K562 (cell line): ENCODE measurements around the gene NUAK2. TPM values are rescaled to one million over a fixed set of nuclear protein-coding genes. Genes with fewer than 3 reads are reported as not detected.

Experiments used
- ATAC-seq: fragments of 200-7000 bp; cut with Tn5 transposase; 3 replicates; pipeline ENCODE4 v1.9.1; 2020; ENCODE audit warnings: moderate library complexity
- BruUV-seq: library from RNA; stranded (reverse); fragments of 400-500 nt; replicated peaks from 2 replicates; lab custom pipeline; 2021; lab: Mats Ljungman, UMichigan
- CTCF ChIA-PET: fragments of 300-600 bp; formaldehyde crosslinking; extraction: SDS; loops from one replicate; lab custom pipeline; 2021; ENCODE audit warnings: low intra/inter-chr PET ratio; lab: Yijun Ruan, JAX
- POLR2A ChIA-PET: fragments of 300-600, 350-650 bp; sonication (Branson Sonifier 250); formaldehyde crosslinking; extraction: SDS; loops from one replicate; lab custom pipeline; 2021; ENCODE audit warnings: antibody characterized with exemption, inconsistent platforms; lab: Yijun Ruan, JAX
- DNase-seq, 4 experiments: peaks; one replicate each; pipeline versions ENCODE4 v3.0.0 to v3.0.0-alpha.2; 2011 to 2018; ENCODE audit warnings: low spot score in 3 of 4, mixed read lengths in 3 of 4; ENCODE audit errors: extremely low read depth in 1 of 4
- FAIRE-seq: peaks from 2 replicates; lab custom pipeline; 2011; peaks lifted over from hg19 to GRCh38; lab: Jason Lieb, UNC
- H2AFZ ChIP-seq: 2 replicates; pipeline ENCODE4 v1.6.0; 2011; ENCODE audit warnings: low read depth, low read length, control low read depth, inconsistent platforms
- H3K27ac ChIP-seq: fragments of 200-600 bp; 3 replicates; pipeline ENCODE4 v1.8.0; 2011; ENCODE audit warnings: low read depth, mild to moderate bottlenecking, control low read depth, inconsistent platforms, low read length, moderate library complexity, mixed read lengths; ENCODE audit errors: extremely low read depth
- H3K27me3 ChIP-seq, 2 experiments: fragments of 300-600 bp in 1 of 2; 2 replicates in 1 of 2; 3 replicates in 1 of 2; pipeline versions ENCODE4 v1.6.0 to v1.8.0; 2011; ENCODE audit warnings: inconsistent platforms in 2 of 2, low read length in 2 of 2, mild to moderate bottlenecking in 1 of 2, mixed read lengths in 1 of 2, moderate library complexity in 1 of 2; ENCODE audit not compliant: control insufficient read depth in 2 of 2, insufficient read depth in 2 of 2
- H3K36me3 ChIP-seq: fragments of 300-600 bp; 3 replicates; pipeline ENCODE4 v1.8.0; 2011; ENCODE audit warnings: mild to moderate bottlenecking, low read length, inconsistent platforms; ENCODE audit not compliant: control insufficient read depth, insufficient read depth
- H3K4me1 ChIP-seq, 2 experiments: fragments of 200-600 bp in 1 of 2; replicated peaks in 1 of 2; 2 replicates in 1 of 2; 3 replicates in 1 of 2; pipeline versions ENCODE4 v1.5.1 to v1.8.0; 2011; ENCODE audit warnings: inconsistent platforms in 2 of 2, low read length in 2 of 2, mild to moderate bottlenecking in 1 of 2, mixed read lengths in 1 of 2, moderate library complexity in 1 of 2; ENCODE audit not compliant: control insufficient read depth in 2 of 2, insufficient read depth in 2 of 2
- H3K4me2 ChIP-seq: 2 replicates; pipeline ENCODE4 v1.6.1; 2011; ENCODE audit warnings: low read length, control low read depth, inconsistent platforms, mixed read lengths; ENCODE audit not compliant: insufficient read depth
- H3K4me3 ChIP-seq: fragments of 200-600 bp; sonication (generic), shearing (Covaris generic); 2 replicates; pipeline ENCODE4 v1.5.1; 2016; ENCODE audit warnings: control low read depth, inconsistent platforms
- H3K79me2 ChIP-seq: fragments of 200-600 bp; 3 replicates; pipeline ENCODE4 v1.8.0; 2011; ENCODE audit warnings: low read length, inconsistent platforms; ENCODE audit not compliant: control insufficient read depth, insufficient read depth
- H3K9ac ChIP-seq, 2 experiments: 2 replicates each; pipeline versions ENCODE4 v1.6.0 to v1.6.1; 2011; ENCODE audit warnings: low read depth in 2 of 2, low read length in 2 of 2, control low read depth in 1 of 2, inconsistent platforms in 1 of 2, mild to moderate bottlenecking in 1 of 2, mixed read lengths in 1 of 2; ENCODE audit not compliant: insufficient read depth in 1 of 2
- H3K9me1 ChIP-seq: one replicate; pipeline ENCODE4 v1.6.0; 2011; ENCODE audit warnings: inconsistent platforms, mild to moderate bottlenecking, low read length, moderate library complexity; ENCODE audit not compliant: control insufficient read depth, insufficient read depth
- H3K9me3 ChIP-seq: replicated peaks from 2 replicates; pipeline ENCODE4 v1.5.1; 2011; ENCODE audit warnings: low read depth, low read length, inconsistent platforms; ENCODE audit not compliant: control insufficient read depth, insufficient read depth
- H4K20me1 ChIP-seq: replicated peaks from 2 replicates; pipeline ENCODE4 v1.6.1; 2011; ENCODE audit warnings: low read length, inconsistent platforms, mixed read lengths; ENCODE audit not compliant: control insufficient read depth, insufficient read depth
- FOXO4 ChIP-seq: fragments of 450-650 bp; formaldehyde crosslinking; IDR thresholded peaks from 2 replicates; pipeline ENCODE4 v1.4.0; 2020; ENCODE audit warnings: mild to moderate bottlenecking, moderate library complexity
- FUS ChIP-seq: fragments of 200-400 bp; formaldehyde crosslinking; optimal IDR thresholded peaks from 2 replicates; pipeline ENCODE3; 2017; ENCODE audit warnings: low read depth, low read length
- HDGF ChIP-seq: fragments of 450-650 bp; IDR thresholded peaks from 2 replicates; pipeline ENCODE4 v1.6.1; 2016
- RAD21 ChIP-seq, 2 experiments: fragments of 250-450 bp in 1 of 2; fragments of 450-650 bp in 1 of 2; sonication (Bioruptor Pico) in 1 of 2; formaldehyde crosslinking in 1 of 2; IDR thresholded peaks in 1 of 2; conservative IDR thresholded peaks in 1 of 2; 2 replicates each; pipeline versions ENCODE4 v1.4.0 to v1.8.0; 2020 to 2022; ENCODE audit warnings: mild to moderate bottlenecking in 2 of 2, moderate library complexity in 1 of 2
- RNF2 ChIP-seq: sonication (generic); IDR thresholded peaks from 2 replicates; pipeline ENCODE4 v1.6.1; 2016
- SP1 ChIP-seq: sonication (generic); formaldehyde crosslinking; IDR thresholded peaks from 2 replicates; pipeline ENCODE4 v1.8.1; 2022; ENCODE audit warnings: mild to moderate bottlenecking, missing genetic modification reagents
- TARDBP ChIP-seq: fragments of 450-650 bp; IDR thresholded peaks from 2 replicates; pipeline ENCODE4 v1.6.1; 2016
- ZC3H4 ChIP-seq: sonication (generic); formaldehyde crosslinking; IDR thresholded peaks from 2 replicates; pipeline ENCODE4 v1.9.0; 2021; ENCODE audit warnings: missing genetic modification reagents, borderline replicate concordance
- ZNF354B ChIP-seq: fragments of 250-450 bp; sonication (Bioruptor Pico); IDR thresholded peaks from 2 replicates; pipeline ENCODE4 v1.4.0; 2020
- ZNF561 ChIP-seq: fragments of 450-650 bp; formaldehyde crosslinking; conservative IDR thresholded peaks from 2 replicates; pipeline ENCODE4 v1.4.0; 2020; ENCODE audit warnings: mild to moderate bottlenecking, moderate library complexity
- WGBS: fragments of 100-300 bp; shearing (Covaris generic); methylation state at CpG from one replicate; pipeline ENCODE4 v1.1.6; 2016; ENCODE audit warnings: low coverage, mixed read lengths; ENCODE audit not compliant: insufficient coverage; ENCODE audit errors: missing lambda C conversion rate; 5-methylcytosine and 5-hydroxymethylcytosine counted together
- in situ Hi-C: fragments of 300-500 bp; cut with MboI; formaldehyde crosslinking; loops from 4 replicates; pipeline ENCODE4 v1.15.0; 2018; ENCODE audit warnings: inconsistent platforms, mixed read lengths
- intact Hi-C: fragments of 100-400 bp; cut with micrococcal nuclease; formaldehyde crosslinking; loops from 2 replicates; pipeline ENCODE4 v1.14.2; 2022
- polyA plus RNA-seq, 8 experiments: library from polyadenylated mRNA; depleted of rRNA in 4 of 8; stranded (reverse) in 5 of 8; unstranded in 3 of 8; fragments of >200 nt; fragmentation: Nextera tagmentation in 2 of 8; fragmentation: Illumina TruSeq in 1 of 8; extraction: Ambion mirVana in 2 of 8; extraction: Trizol in 1 of 8; gene quantifications; 2 replicates each; pipeline versions ENCODE4 v1.2.1 to v1.2.3, GENCODE V29; 2011 to 2014; ENCODE audit warnings: inconsistent platforms in 1 of 8, missing spikeins in 1 of 8
- total RNA-seq, 7 experiments: library from RNA; depleted of rRNA in 6 of 7; stranded (reverse); fragments of >200 nt in 6 of 7; fragmentation: Illumina TruSeq in 2 of 7; extraction: Trizol in 2 of 7; gene quantifications; 2 replicates each; pipeline versions ENCODE4 v1.2.1 to v1.2.3, GENCODE V29; 2011 to 2021; ENCODE audit warnings: low replicate concordance in 1 of 7
- TF ChIP-seq, protein P1 (sequence below): sonication (generic); formaldehyde crosslinking; IDR thresholded peaks from 2 replicates; pipeline ENCODE4 v1.8.0; 2022; ENCODE audit warnings: mild to moderate bottlenecking, missing genetic modification reagents
- TF ChIP-seq, protein P2 (sequence below), 2 experiments: IDR thresholded peaks in 1 of 2; conservative IDR thresholded peaks in 1 of 2; 2 replicates each; pipeline ENCODE4 v1.6.1; 2016; ENCODE audit warnings: low read depth in 2 of 2, mild to moderate bottlenecking in 1 of 2, missing compliant biosample characterization in 1 of 2, missing genetic modification characterization in 1 of 2, moderate library complexity in 1 of 2
- TF ChIP-seq, protein P3 (sequence below), 2 experiments: fragments of 450-650 bp; IDR thresholded peaks; 2 replicates each; pipeline ENCODE4 v1.6.1; 2016

The NUAK2 gene
- total and polyA plus RNA-seq, 9 of the 15 experiments (the other 6 are each of a cell fraction or from before 2014, with no cell fraction given): 0.04 to 0.44 (median 0.14) TPM

GRCh38 chr1:205273551-205273982 is 48.0 kb downstream of the NUAK2 start (continued):
- TF ChIP-seq FUS (no peak), FOXO4 (no peak), ZNF561 (CRISPR knock-in tag) (no peak), TARDBP (peak; percentile 36; the same call in 1 of the 2 replicates), HDGF (0 out of 2 replicates have a peak, but pooled peaks have one; percentile 51), RNF2 (no peak), ZNF354B (CRISPR knock-in tag) (no peak), RAD21 (CRISPR knock-in tag; conservative IDR thresholded peaks at IDR 0.05 in 1 of 2, IDR thresholded peaks at IDR 0.05 in 1 of 2) (peak; percentile 99)
- TF ChIP-seq, protein P1, sequence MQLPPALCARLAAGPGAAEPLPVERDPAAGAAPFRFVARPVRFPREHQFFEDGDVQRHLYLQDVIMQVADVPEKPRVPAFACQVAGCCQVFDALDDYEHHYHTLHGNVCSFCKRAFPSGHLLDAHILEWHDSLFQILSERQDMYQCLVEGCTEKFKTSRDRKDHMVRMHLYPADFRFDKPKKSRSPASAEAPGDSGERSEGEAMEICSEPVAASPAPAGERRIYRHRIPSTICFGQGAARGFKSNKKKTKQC (CRISPR knock-in tag): 0 out of 2 replicates have a peak, but pooled peaks have one; percentile 41

- in situ Hi-C loops (no loop called here), intact Hi-C loops (no loop called here)
- H3K4me3 ChIP-seq: no peak overlapping the region
- H3K9me1 ChIP-seq: no peaks in the 10 kb centered on the region
- H3K36me3 ChIP-seq: no peaks in the 10 kb centered on the region
- H3K4me1 ChIP-seq: peaks cover 14 to 36% of the 10 kb centered on the region in 2 experiments
- 21% methylated on average over 3 of the region's 3 CpGs for WGBS
- H3K27me3 ChIP-seq: peaks cover 0 to 8% of the 10 kb centered on the region in 2 experiments; a peak in 1 of 5 replicates
- ChIA-PET CTCF (interaction anchor here (0.5 to 6.6 kb wide), 4 partner anchors 41 to 252 kb away, joined by 3 to 144 read pairs (median 8); partner anchors contain the start of gene NUAK2), POLR2A (interaction anchor here (0.6 to 1.6 kb wide), 4 partner anchors 11 to 691 kb away, joined by 3 to 4 read pairs (median 4); partner anchors contain the start of gene NUAK2)
- H3K9ac ChIP-seq: no peak overlapping the region
- H3K79me2 ChIP-seq: no peaks in the 10 kb centered on the region
- H3K9me3 ChIP-seq: no peaks in the 10 kb centered on the region
- no peak overlapping the region for H3K4me2 ChIP-seq
- H2AFZ ChIP-seq: no peak overlapping the region
- FAIRE-seq (no peak), DNase-seq (peak in 2 of 4 experiments; percentile 35 to 56), ATAC-seq (peak; percentile 41)
- no peak overlapping the region for H3K27ac ChIP-seq
- H4K20me1 ChIP-seq: no peaks in the 10 kb centered on the region
- BruUV-seq: no TSS peak
- TF ChIP-seq, protein P2, sequence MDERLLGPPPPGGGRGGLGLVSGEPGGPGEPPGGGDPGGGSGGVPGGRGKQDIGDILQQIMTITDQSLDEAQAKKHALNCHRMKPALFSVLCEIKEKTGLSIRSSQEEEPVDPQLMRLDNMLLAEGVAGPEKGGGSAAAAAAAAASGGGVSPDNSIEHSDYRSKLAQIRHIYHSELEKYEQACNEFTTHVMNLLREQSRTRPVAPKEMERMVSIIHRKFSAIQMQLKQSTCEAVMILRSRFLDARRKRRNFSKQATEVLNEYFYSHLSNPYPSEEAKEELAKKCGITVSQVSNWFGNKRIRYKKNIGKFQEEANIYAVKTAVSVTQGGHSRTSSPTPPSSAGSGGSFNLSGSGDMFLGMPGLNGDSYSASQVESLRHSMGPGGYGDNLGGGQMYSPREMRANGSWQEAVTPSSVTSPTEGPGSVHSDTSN (CRISPR knock-in tag; IDR thresholded peaks at IDR 0.05; ENCODE audit: low read depth): no peak
- TF ChIP-seq, protein P2 (tag; conservative IDR thresholded peaks at IDR 0.05; ENCODE audit: low read depth): no peak
- TF ChIP-seq ZC3H4 (CRISPR knock-in tag) (no peak), SP1 (no peak)
- TF ChIP-seq, protein P3, sequence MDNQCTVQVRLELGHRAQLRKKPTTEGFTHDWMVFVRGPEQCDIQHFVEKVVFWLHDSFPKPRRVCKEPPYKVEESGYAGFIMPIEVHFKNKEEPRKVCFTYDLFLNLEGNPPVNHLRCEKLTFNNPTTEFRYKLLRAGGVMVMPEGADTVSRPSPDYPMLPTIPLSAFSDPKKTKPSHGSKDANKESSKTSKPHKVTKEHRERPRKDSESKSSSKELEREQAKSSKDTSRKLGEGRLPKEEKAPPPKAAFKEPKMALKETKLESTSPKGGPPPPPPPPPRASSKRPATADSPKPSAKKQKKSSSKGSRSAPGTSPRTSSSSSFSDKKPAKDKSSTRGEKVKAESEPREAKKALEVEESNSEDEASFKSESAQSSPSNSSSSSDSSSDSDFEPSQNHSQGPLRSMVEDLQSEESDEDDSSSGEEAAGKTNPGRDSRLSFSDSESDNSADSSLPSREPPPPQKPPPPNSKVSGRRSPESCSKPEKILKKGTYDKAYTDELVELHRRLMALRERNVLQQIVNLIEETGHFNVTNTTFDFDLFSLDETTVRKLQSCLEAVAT (IDR thresholded peaks at IDR 0.05): no peak
Observed at GRCh38 chr1:205272536-205272935, 49.0 kb downstream of the NUAK2 start.
